HG03442 (cell line): Measurements from ENCODE around the gene SEPTIN1.

Experiments
- ATAC-seq: cut with Tn5 transposase; IDR thresholded peaks from one replicate; pipeline ENCODE4 v1.9.1; 2021; ENCODE audit warnings: mild to moderate bottlenecking, moderate library complexity; ENCODE audit not compliant: unreplicated experiment

The SEPTIN1 gene

GRCh38 chr16:30382111-30382881 is at the start of gene SEPTIN1:
TSS of gene SEPTIN1 (minus strand) at chr16:30382561. CDS start at chr16:30382542, 19 bp downstream.
- no peak for ATAC-seq

- ATAC-seq = no peak
Measured at GRCh38 chr16:30430428-30430970, 48.1 kb upstream of the SEPTIN1 start.

GRCh38 chr16:30429678-30430427 is 47.5 kb upstream of the SEPTIN1 start, which contains the start of gene DCTPP1:
TSS of gene DCTPP1 (minus strand) at chr16:30430030. CDS start at chr16:30429980, 50 bp downstream.
- ATAC-seq = peak; percentile 96

- no peak for ATAC-seq
Measured at GRCh38 chr16:30429418-30429677, 47.0 kb upstream of the SEPTIN1 start.

GRCh38 chr16:30428055-30428454 is 45.7 kb upstream of the SEPTIN1 start:
- ATAC-seq = no peak

GRCh38 chr16:30421010-30421409 is 38.6 kb upstream of the SEPTIN1 start:
- no peak for ATAC-seq

GRCh38 chr16:30418350-30419181 is 36.2 kb upstream of the SEPTIN1 start:
- ATAC-seq = no peak

- ATAC-seq = peak; percentile 80
Measured at GRCh38 chr16:30417529-30418349, 35.4 kb upstream of the SEPTIN1 start.

- ATAC-seq = no peak
Measured at GRCh38 chr16:30416624-30417528, 34.5 kb upstream of the SEPTIN1 start.

GRCh38 chr16:30416047-30416603 is 33.8 kb upstream of the SEPTIN1 start:
- ATAC-seq = no peak

GRCh38 chr16:30414159-30414558 is 31.8 kb upstream of the SEPTIN1 start:
- ATAC-seq = no peak

GRCh38 chr16:30413112-30413806 is 30.9 kb upstream of the SEPTIN1 start:
- ATAC-seq = no peak

GRCh38 chr16:30409125-30410060 is 27.0 kb upstream of the SEPTIN1 start:
- no peak for ATAC-seq

GRCh38 chr16:30407804-30408534 is 25.6 kb upstream of the SEPTIN1 start:
- ATAC-seq = no peak

GRCh38 chr16:30407102-30407803 is 24.9 kb upstream of the SEPTIN1 start, which contains the start of gene ZNF771:
TSS of gene ZNF771 (plus strand) at chr16:30407606. CDS start at chr16:30408054, 448 bp downstream.
- peak; percentile 80 for ATAC-seq

GRCh38 chr16:30406795-30407101 is 24.4 kb upstream of the SEPTIN1 start:
- no peak for ATAC-seq
